Esophagus muscularis mucosa (tissue), 4 donors: ENCODE measurements around the gene AFAP1L2. TPM values are rescaled to one million over a fixed set of nuclear protein-coding genes. Genes with fewer than 3 reads are reported as not detected.

Source experiments
- DNase-seq: peaks from one replicate; pipeline ENCODE4 v3.0.0-alpha.2; 2017; ENCODE audit errors: extremely low spot score
- H3K27ac ChIP-seq, 4 donors: fragments of 200-600 bp; sonication (generic); replicated peaks in 1 of 4; 1 replicate in 3 of 4; 2 replicates in 1 of 4; pipeline ENCODE4 v1.5.1; 2016 to 2019; ENCODE audit warnings: mild to moderate bottlenecking in 1 of 4
- H3K27me3 ChIP-seq, 4 donors: fragments of 200-600 bp; sonication (generic); one replicate each; pipeline versions ENCODE4 v1.5.1 to v1.6.0; 2016 to 2019
- H3K36me3 ChIP-seq, 4 donors: fragments of 200-600 bp; sonication (generic); one replicate each; pipeline ENCODE4 v1.5.1; 2016 to 2019
- H3K4me1 ChIP-seq, 4 donors: fragments of 200-600 bp; sonication (generic); one replicate each; pipeline ENCODE4 v1.5.1; 2016 to 2019
- H3K4me3 ChIP-seq, 4 donors: fragments of 200-600 bp; sonication (generic); 1 replicate in 2 of 4; 2 replicates in 2 of 4; pipeline ENCODE4 v1.5.1; 2016 to 2019; ENCODE audit warnings: mild to moderate bottlenecking in 4 of 4, moderate library complexity in 1 of 4
- H3K9me3 ChIP-seq, 4 donors: fragments of 200-600 bp; sonication (generic); 1 replicate in 3 of 4; 2 replicates in 1 of 4; pipeline ENCODE4 v1.5.1; 2016 to 2019
- EP300 ChIP-seq: sonication (generic); formaldehyde crosslinking; IDR thresholded peaks from one replicate; pipeline ENCODE4 v1.6.1; 2017; ENCODE audit warnings: antibody characterized with exemption
- POLR2A ChIP-seq: fragments of 450-650 bp; IDR thresholded peaks from one replicate; pipeline ENCODE4 v1.6.1; 2017; ENCODE audit warnings: antibody characterized with exemption, moderate library complexity, mild to moderate bottlenecking, low read depth
- POLR2AphosphoS5 ChIP-seq, 2 donors: sonication (generic); formaldehyde crosslinking; IDR thresholded peaks; one replicate each; pipeline ENCODE4 v1.6.1; 2017; ENCODE audit warnings: antibody characterized with exemption in 2 of 2
- WGBS: methylation state at CpG from one replicate; pipeline ENCODE4 v1.1.5; 2018; 5-methylcytosine and 5-hydroxymethylcytosine counted together
- intact Hi-C: fragments of 100-400 bp; cut with DNase I; formaldehyde crosslinking; loops from one replicate; pipeline ENCODE4 v1.15.1; 2023
- total RNA-seq, 4 donors: library from RNA; depleted of rRNA; stranded (reverse); fragments of >200 nt; gene quantifications; one replicate each; pipeline versions ENCODE4 v1.1.0 to v1.2.1, GENCODE V29; 2016
- TF ChIP-seq, protein P1 (sequence below), 3 experiments: fragments of 200-600 bp in 2 of 3; fragments of 450-650 bp in 1 of 3; sonication (generic) in 2 of 3; IDR thresholded peaks; one replicate each; pipeline ENCODE4 v1.5.1; 2017 to 2019; ENCODE audit warnings: antibody characterized with exemption in 3 of 3, mild to moderate bottlenecking in 2 of 3, moderate library complexity in 1 of 3

AFAP1L2 gene
- total RNA-seq, 4 donors from 2014 or later, result 18.5 to 23.2 (median 19.9) TPM

GRCh38 chr10:114295393-114295792, 108.9 kb downstream of the AFAP1L2 start:
- H3K36me3 ChIP-seq, result peaks cover 24 to 57% (median 37%) of the 10 kb centered on the region in 4 donors
- intact Hi-C loops, result no loop called here
- WGBS, result 0% methylated on average over 1 of the region's 1 CpG
- H3K27ac ChIP-seq, result no peak overlapping the region
- TF ChIP-seq POLR2A (no peak), POLR2AphosphoS5 (IDR thresholded peaks at IDR 0.05) (no peak)
- TF ChIP-seq, protein P1, sequence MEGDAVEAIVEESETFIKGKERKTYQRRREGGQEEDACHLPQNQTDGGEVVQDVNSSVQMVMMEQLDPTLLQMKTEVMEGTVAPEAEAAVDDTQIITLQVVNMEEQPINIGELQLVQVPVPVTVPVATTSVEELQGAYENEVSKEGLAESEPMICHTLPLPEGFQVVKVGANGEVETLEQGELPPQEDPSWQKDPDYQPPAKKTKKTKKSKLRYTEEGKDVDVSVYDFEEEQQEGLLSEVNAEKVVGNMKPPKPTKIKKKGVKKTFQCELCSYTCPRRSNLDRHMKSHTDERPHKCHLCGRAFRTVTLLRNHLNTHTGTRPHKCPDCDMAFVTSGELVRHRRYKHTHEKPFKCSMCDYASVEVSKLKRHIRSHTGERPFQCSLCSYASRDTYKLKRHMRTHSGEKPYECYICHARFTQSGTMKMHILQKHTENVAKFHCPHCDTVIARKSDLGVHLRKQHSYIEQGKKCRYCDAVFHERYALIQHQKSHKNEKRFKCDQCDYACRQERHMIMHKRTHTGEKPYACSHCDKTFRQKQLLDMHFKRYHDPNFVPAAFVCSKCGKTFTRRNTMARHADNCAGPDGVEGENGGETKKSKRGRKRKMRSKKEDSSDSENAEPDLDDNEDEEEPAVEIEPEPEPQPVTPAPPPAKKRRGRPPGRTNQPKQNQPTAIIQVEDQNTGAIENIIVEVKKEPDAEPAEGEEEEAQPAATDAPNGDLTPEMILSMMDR (IDR thresholded peaks at IDR 0.05), result no peak
- no peak for DNase-seq
- H3K9me3 ChIP-seq, result peaks cover 0 to 20% (median 12%) of the 10 kb centered on the region in 4 donors
- H3K27me3 ChIP-seq, result no peaks in the 10 kb centered on the region
- no peaks in the 10 kb centered on the region for H3K4me1 ChIP-seq
- H3K4me3 ChIP-seq, result no peak overlapping the region

DNA sequence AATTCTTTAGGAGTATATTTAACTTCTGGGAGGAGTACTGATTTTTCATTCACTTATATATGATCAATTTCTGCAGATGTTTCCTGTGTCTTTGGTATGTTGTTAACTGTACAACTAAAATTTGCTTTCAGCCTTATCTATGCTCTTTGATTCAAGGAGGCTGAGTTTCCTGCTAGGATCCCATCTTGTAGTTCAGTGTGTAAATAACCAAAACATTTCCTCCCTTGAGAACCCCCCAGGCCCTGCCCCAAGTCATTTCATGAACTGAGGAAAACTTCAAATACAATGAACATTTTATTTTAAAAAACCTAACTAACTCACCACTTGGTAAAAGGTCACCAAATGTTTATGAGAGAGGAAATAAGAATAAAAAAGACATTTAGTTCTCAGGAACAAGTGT, 109.8 kb downstream of the AFAP1L2 start:
- H3K27me3 ChIP-seq, result no peaks in the 10 kb centered on the region
- TF ChIP-seq EP300 (no peak), POLR2AphosphoS5 (IDR thresholded peaks at IDR 0.05) (no peak), POLR2A (no peak)
- TF ChIP-seq, protein P1 (IDR thresholded peaks at IDR 0.05), result no peak
- H3K27ac ChIP-seq, result no peak overlapping the region
- peaks cover 24 to 48% (median 31%) of the 10 kb centered on the region in 4 donors for H3K36me3 ChIP-seq
- no peak for DNase-seq
- H3K4me3 ChIP-seq, result no peak overlapping the region
- peaks cover 0 to 20% (median 12%) of the 10 kb centered on the region in 4 donors for H3K9me3 ChIP-seq
- no peaks in the 10 kb centered on the region for H3K4me1 ChIP-seq
- intact Hi-C loops, result no loop called here

DNA sequence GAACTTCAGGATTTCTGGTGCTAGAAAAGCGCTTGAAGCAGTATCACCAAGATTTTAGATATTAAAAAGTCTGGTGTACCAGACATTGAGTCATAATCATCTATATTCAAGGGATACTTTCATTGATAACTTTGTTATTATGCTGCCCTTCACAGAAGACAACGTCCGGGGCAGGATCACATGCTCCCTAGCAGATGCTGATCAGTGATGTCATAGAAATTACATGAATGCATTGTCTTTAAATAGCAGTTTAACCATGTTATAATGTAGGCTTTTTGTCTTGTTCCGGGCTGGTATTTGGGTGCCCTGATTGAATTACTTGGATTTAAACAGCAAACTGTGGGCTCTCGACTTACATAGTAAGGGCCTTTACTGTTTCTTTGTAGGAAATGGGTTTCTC, 111.2 kb downstream of the AFAP1L2 start:
- no peak overlapping the region for H3K27ac ChIP-seq
- H3K27me3 ChIP-seq, result no peaks in the 10 kb centered on the region
- no peak for TF ChIP-seq POLR2AphosphoS5 (IDR thresholded peaks at IDR 0.05)
- TF ChIP-seq EP300, result no peak
- TF ChIP-seq POLR2A, result no peak
- TF ChIP-seq, protein P1 (IDR thresholded peaks at IDR 0.05), result no peak
- peaks cover 24 to 34% (median 27%) of the 10 kb centered on the region in 4 donors for H3K36me3 ChIP-seq
- peaks cover 0 to 8% (median 5%) of the 10 kb centered on the region in 4 donors for H3K4me1 ChIP-seq
- DNase-seq, result no peak
- H3K4me3 ChIP-seq, result no peak overlapping the region
- intact Hi-C loops, result no loop called here
- peaks cover 0 to 20% (median 12%) of the 10 kb centered on the region in 4 donors for H3K9me3 ChIP-seq
- WGBS, result 92% methylated on average over 5 of the region's 5 CpGs

GRCh38 chr10:114291516-114291915, 112.8 kb downstream of the AFAP1L2 start:
- DNase-seq, result no peak
- intact Hi-C loops, result no loop called here
- WGBS, result 90% methylated on average over 8 of the region's 8 CpGs
- Histone ChIP-seq H3K4me1 (peaks cover 0 to 8% (median 5%) of the 10 kb centered on the region in 4 donors), H3K27ac (no peak overlapping the region), H3K9me3 (peaks cover 0 to 17% (median 11%) of the 10 kb centered on the region in 4 donors), H3K27me3 (no peaks in the 10 kb centered on the region), H3K4me3 (no peak overlapping the region), H3K36me3 (peaks cover 12 to 19% (median 15%) of the 10 kb centered on the region in 4 donors)
- TF ChIP-seq, protein P1 (IDR thresholded peaks at IDR 0.05), result no peak
- TF ChIP-seq EP300 (no peak), POLR2A (no peak), POLR2AphosphoS5 (IDR thresholded peaks at IDR 0.05) (no peak)

DNA sequence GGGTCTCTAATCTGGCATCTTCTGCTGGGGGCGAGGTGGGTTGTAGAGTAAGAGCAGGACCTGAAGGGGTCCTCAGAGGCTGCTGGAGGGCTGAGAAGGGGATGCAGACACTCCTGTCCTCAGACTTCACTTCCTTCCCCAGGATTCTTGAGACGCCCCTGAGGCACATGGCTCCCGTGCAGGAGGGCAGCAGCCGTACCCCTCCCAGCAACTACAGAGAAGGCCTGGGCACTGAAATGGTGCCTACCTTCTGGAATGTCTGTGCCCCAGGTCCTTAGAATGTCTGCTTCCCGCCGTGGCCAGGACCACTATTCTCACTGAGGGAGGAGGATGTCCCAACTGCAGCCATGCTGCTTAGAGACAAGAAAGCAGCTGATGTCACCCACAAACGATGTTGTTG, 113.2 kb downstream of the AFAP1L2 start:
- Histone ChIP-seq H3K4me1 (peaks cover 0 to 8% (median 5%) of the 10 kb centered on the region in 4 donors), H3K27me3 (no peaks in the 10 kb centered on the region), H3K4me3 (no peak overlapping the region), H3K27ac (no peak overlapping the region), H3K9me3 (peaks cover 0 to 12% (median 8%) of the 10 kb centered on the region in 4 donors), H3K36me3 (peaks cover 7 to 14% (median 11%) of the 10 kb centered on the region in 4 donors)
- intact Hi-C loops, result no loop called here
- no peak for DNase-seq
- WGBS, result 96% methylated on average over 5 of the region's 7 CpGs
- TF ChIP-seq POLR2A (no peak), EP300 (no peak), POLR2AphosphoS5 (IDR thresholded peaks at IDR 0.05) (no peak)
- TF ChIP-seq, protein P1 (IDR thresholded peaks at IDR 0.05), result no peak
